Measurements from ENCODE around the gene SAP30L. TPM values are rescaled to one million over a fixed set of nuclear protein-coding genes. Genes with fewer than 3 reads are reported as not detected.

The SAP30L gene
- total and polyA plus RNA-seq, 4 donors = 18.2 to 35.4 (median 30.0) TPM

DNA sequence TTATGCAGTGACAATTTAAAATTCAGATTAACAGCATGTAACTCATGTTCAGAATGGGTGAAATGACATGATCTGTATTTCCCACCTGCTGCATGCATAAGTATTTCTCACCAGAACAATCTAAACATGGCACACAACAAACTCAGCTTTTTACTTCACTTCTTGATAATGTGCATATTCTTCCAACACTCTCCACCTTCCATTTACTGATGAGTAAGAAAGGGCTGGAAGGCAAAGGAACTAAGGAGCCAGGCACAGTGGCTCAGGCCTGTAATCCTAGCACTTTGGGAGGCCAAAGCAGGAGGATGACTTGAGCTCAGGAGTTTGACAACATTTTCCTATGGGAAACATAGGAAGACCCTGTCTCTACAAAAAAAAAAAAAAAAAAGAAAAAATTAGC lies 35.8 kb upstream of the SAP30L start:
- H3K9ac ChIP-seq (ENCODE audit: insufficient read depth in 1 of 2, low read length in 2 of 2) = no peak overlapping the region
- ATAC-seq (ENCODE audit: insufficient read depth, low FRiP score) (no peak), DNase-seq (no peak)
- H3K4me3 ChIP-seq = no peak overlapping the region
- no peak overlapping the region for H3K27ac ChIP-seq (ENCODE audit: low read depth in 1 of 2, low read length in 1 of 2)
- H3K27me3 ChIP-seq (ENCODE audit: control insufficient read depth in 3 of 3, insufficient read depth in 3 of 3, low read length in 2 of 3) = no peaks in the 10 kb centered on the region
- peaks cover 0 to 15% (median 2%) of the 10 kb centered on the region in 5 donors for H3K4me1 ChIP-seq (ENCODE audit: control insufficient read depth in 5 of 5, insufficient read depth in 5 of 5, low read length in 5 of 5)
- peaks cover 0 to 12% (median 0%) of the 10 kb centered on the region in 4 donors for H3K36me3 ChIP-seq (ENCODE audit: control insufficient read depth in 4 of 4, insufficient read depth in 4 of 4, low read length in 4 of 4)
- no peaks in the 10 kb centered on the region for H3K9me3 ChIP-seq (ENCODE audit: control insufficient read depth in 4 of 4, insufficient read depth in 3 of 4, low read length in 3 of 4)
- TF ChIP-seq, protein P1, sequence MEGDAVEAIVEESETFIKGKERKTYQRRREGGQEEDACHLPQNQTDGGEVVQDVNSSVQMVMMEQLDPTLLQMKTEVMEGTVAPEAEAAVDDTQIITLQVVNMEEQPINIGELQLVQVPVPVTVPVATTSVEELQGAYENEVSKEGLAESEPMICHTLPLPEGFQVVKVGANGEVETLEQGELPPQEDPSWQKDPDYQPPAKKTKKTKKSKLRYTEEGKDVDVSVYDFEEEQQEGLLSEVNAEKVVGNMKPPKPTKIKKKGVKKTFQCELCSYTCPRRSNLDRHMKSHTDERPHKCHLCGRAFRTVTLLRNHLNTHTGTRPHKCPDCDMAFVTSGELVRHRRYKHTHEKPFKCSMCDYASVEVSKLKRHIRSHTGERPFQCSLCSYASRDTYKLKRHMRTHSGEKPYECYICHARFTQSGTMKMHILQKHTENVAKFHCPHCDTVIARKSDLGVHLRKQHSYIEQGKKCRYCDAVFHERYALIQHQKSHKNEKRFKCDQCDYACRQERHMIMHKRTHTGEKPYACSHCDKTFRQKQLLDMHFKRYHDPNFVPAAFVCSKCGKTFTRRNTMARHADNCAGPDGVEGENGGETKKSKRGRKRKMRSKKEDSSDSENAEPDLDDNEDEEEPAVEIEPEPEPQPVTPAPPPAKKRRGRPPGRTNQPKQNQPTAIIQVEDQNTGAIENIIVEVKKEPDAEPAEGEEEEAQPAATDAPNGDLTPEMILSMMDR (IDR thresholded peaks at IDR 0.05; ENCODE audit: control extremely low read depth, extremely low read depth) = no peak

DNA sequence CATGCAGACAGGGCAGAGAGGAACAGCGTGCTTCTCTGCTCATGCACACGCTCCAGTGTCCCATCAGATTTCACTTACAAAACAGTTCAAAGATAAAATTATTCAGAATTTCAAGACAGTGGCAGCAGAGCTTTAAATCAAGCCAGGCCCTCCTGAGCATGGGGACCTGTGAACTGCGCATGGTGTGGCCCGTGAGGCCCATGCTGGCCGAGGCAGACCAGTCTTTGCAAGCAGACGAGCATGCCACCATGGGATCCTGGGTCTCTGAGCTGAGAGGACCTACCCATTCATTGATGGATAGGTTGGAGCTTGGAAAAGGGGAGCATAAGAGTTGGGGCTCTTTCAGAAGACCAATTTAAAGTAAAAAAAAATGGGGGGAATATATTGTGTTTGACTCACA lies 35.0 kb upstream of the SAP30L start:
- no peaks in the 10 kb centered on the region for H3K9me3 ChIP-seq (ENCODE audit: control insufficient read depth in 4 of 4, insufficient read depth in 3 of 4, low read length in 3 of 4)
- TF ChIP-seq, protein P1 (IDR thresholded peaks at IDR 0.05; ENCODE audit: control extremely low read depth, extremely low read depth) = no peak
- no peak overlapping the region for H3K9ac ChIP-seq (ENCODE audit: insufficient read depth in 1 of 2, low read length in 2 of 2)
- H3K4me1 ChIP-seq (ENCODE audit: control insufficient read depth in 5 of 5, insufficient read depth in 5 of 5, low read length in 5 of 5) = peaks cover 0 to 9% (median 0%) of the 10 kb centered on the region in 5 donors
- no peak for DNase-seq
- H3K36me3 ChIP-seq (ENCODE audit: control insufficient read depth in 4 of 4, insufficient read depth in 4 of 4, low read length in 4 of 4) = peaks cover 0 to 14% (median 0%) of the 10 kb centered on the region in 4 donors
- ATAC-seq (ENCODE audit: insufficient read depth, low FRiP score) = no peak
- H3K4me3 ChIP-seq = no peak overlapping the region
- WGBS, 2 donors = 88 to 89% methylated on average over 6 of the region's 6 CpGs
- no peaks in the 10 kb centered on the region for H3K27me3 ChIP-seq (ENCODE audit: control insufficient read depth in 3 of 3, insufficient read depth in 3 of 3, low read length in 2 of 3)
- H3K27ac ChIP-seq (ENCODE audit: low read depth in 1 of 2, low read length in 1 of 2) = no peak overlapping the region

DNA sequence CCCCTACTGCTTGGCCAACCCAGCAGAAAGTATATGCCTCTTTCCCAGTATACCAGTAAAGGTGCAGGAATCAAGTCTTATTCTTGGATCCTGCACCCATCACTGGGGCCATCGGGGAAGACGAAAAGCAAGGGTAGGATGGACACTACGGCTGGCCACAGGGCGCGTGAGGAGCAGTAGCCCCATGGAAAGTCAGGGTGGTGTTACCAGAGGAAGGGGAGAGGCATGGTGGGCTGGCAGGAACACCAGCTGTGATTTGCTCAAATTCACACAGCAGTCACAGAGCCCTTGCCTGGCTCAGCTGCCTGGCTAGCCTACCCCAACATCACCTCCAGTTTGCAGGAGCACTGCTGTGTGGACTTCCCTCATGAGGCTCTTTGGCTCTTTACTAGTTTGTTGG lies 34.5 kb upstream of the SAP30L start:
- no peak overlapping the region for H3K4me3 ChIP-seq
- H3K9ac ChIP-seq (ENCODE audit: insufficient read depth in 1 of 2, low read length in 2 of 2) = no peak overlapping the region
- TF ChIP-seq, protein P1 (IDR thresholded peaks at IDR 0.05; ENCODE audit: control extremely low read depth, extremely low read depth) = no peak
- H3K27ac ChIP-seq (ENCODE audit: low read depth in 1 of 2, low read length in 1 of 2) = no peak overlapping the region
- 98% methylated on average over 5 of the region's 5 CpGs for WGBS, 2 donors
- peaks cover 0 to 14% (median 0%) of the 10 kb centered on the region in 4 donors for H3K36me3 ChIP-seq (ENCODE audit: control insufficient read depth in 4 of 4, insufficient read depth in 4 of 4, low read length in 4 of 4)
- no peaks in the 10 kb centered on the region for H3K9me3 ChIP-seq (ENCODE audit: control insufficient read depth in 4 of 4, insufficient read depth in 3 of 4, low read length in 3 of 4)
- ATAC-seq (ENCODE audit: insufficient read depth, low FRiP score) (no peak), DNase-seq (no peak)
- peaks cover 0 to 9% (median 0%) of the 10 kb centered on the region in 5 donors for H3K4me1 ChIP-seq (ENCODE audit: control insufficient read depth in 5 of 5, insufficient read depth in 5 of 5, low read length in 5 of 5)
- H3K27me3 ChIP-seq (ENCODE audit: control insufficient read depth in 3 of 3, insufficient read depth in 3 of 3, low read length in 2 of 3) = no peaks in the 10 kb centered on the region

DNA sequence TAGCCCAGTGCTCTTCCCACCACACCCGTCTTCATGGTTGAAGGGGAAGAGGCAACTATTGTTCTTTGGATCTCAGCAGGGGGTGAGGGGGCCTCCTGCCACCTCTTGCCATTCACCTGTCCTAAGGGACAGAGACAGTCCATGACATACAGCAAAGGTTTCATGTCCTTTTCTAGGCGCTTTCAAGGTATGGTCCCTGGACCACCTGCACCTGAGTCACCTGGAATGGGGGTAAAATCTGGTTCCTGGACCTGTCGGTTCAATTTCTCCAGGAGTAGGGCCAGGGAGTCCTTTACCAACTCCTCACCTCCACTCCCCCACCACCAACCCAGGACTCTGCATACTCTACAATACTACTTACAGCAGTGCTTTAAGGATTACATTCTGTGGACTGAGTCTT lies 33.5 kb upstream of the SAP30L start:
- peaks cover 0 to 8% (median 0%) of the 10 kb centered on the region in 5 donors for H3K4me1 ChIP-seq (ENCODE audit: control insufficient read depth in 5 of 5, insufficient read depth in 5 of 5, low read length in 5 of 5)
- DNase-seq (no peak), ATAC-seq (ENCODE audit: insufficient read depth, low FRiP score) (no peak)
- no peak overlapping the region for H3K4me3 ChIP-seq
- H3K27ac ChIP-seq (ENCODE audit: low read depth in 1 of 2, low read length in 1 of 2) = no peak overlapping the region
- no peaks in the 10 kb centered on the region for H3K27me3 ChIP-seq (ENCODE audit: control insufficient read depth in 3 of 3, insufficient read depth in 3 of 3, low read length in 2 of 3)
- TF ChIP-seq, protein P1 (IDR thresholded peaks at IDR 0.05; ENCODE audit: control extremely low read depth, extremely low read depth) = no peak
- H3K36me3 ChIP-seq (ENCODE audit: control insufficient read depth in 4 of 4, insufficient read depth in 4 of 4, low read length in 4 of 4) = peaks cover 0 to 23% (median 0%) of the 10 kb centered on the region in 4 donors
- no peak overlapping the region for H3K9ac ChIP-seq (ENCODE audit: insufficient read depth in 1 of 2, low read length in 2 of 2)
- WGBS, 2 donors = 94 to 95% methylated on average over 3 of the region's 3 CpGs
- H3K9me3 ChIP-seq (ENCODE audit: control insufficient read depth in 4 of 4, insufficient read depth in 3 of 4, low read length in 3 of 4) = no peaks in the 10 kb centered on the region
